ENCODE measurements around the gene PAIP2. TPM values are rescaled to one million over a fixed set of nuclear protein-coding genes. Genes with fewer than 3 reads are reported as not detected.

PAIP2 gene
- total RNA-seq, 2 experiments from 2014 or later, result 64.3 to 97.8 TPM

- intact Hi-C loops (cut with micrococcal nuclease; ENCODE audit: unreplicated experiment), result loop anchor here (1.0 to 10.0 kb wide), 5 partner anchors 19 to 719 kb away; partner anchors contain the start of genes HSPA9, PAIP2 and UBE2D2
- BruUV-seq (replicated peaks), result no TSS peak
- TF ChIP-seq EZH2phosphoT487 (IDR thresholded peaks at IDR 0.05; ENCODE audit: borderline replicate concordance, low read depth, low read length) (no peak), CTCF (conservative IDR thresholded peaks at IDR 0.05; ENCODE audit: low read length) (no peak)
- DNase-seq (ENCODE audit: low spot score), result peak; percentile 95
- ChIA-PET POLR2A (interaction anchor here (0.6 to 2.1 kb wide), 19 partner anchors 8 to 1906 kb away, joined by 3 to 14 read pairs (median 3); partner anchors contain the start of gene PAIP2), CTCF (ENCODE audit: unreplicated experiment) (interaction anchor here (0.6 to 1.0 kb wide), 4 partner anchors 11 to 361 kb away, joined by 3 to 23 read pairs (median 3); no protein-coding TSS in a partner anchor)
- H3K36me3 ChIP-seq (ENCODE audit: insufficient read depth, low read length), result peaks cover 55% of the 10 kb centered on the region
- H3K9me3 ChIP-seq (ENCODE audit: low read length), result no peaks in the 10 kb centered on the region
- H3K27ac ChIP-seq (ENCODE audit: low read depth, low read length, poor library complexity, severe bottlenecking), result peak within 1 kb of the TSS; percentile 84
- peak within 1 kb of the TSS; percentile 94 for H3K4me2 ChIP-seq (ENCODE audit: low read length)
- peaks cover 42% of the 10 kb centered on the region for H3K4me1 ChIP-seq (ENCODE audit: insufficient read depth, low read length, poor library complexity, severe bottlenecking)
- peak within 1 kb of the TSS; percentile 57 for H2AFZ ChIP-seq (ENCODE audit: low read length)
- H3K9me2 ChIP-seq (ENCODE audit: insufficient read depth, low read length), result no peaks in the 10 kb centered on the region
- H4K20me1 ChIP-seq (ENCODE audit: insufficient read depth, low read length), result peaks cover 39% of the 10 kb centered on the region
- H3K79me2 ChIP-seq (ENCODE audit: insufficient read depth, low read depth, low read length), result peaks cover 53% of the 10 kb centered on the region
- H3K4me3 ChIP-seq (ENCODE audit: low read depth, low read length, poor library complexity, severe bottlenecking), result peak within 1 kb of the TSS; percentile 97
Measured at GRCh38 chr5:139293507-139294373, 47.9 kb upstream of the PAIP2 start, which contains the start of gene MATR3. Gene MATR3, plus strand, starts transcription at chr5:139293740. Its CDS starts 13,676 bp downstream, at chr5:139307416.

- intact Hi-C loops (cut with micrococcal nuclease; ENCODE audit: unreplicated experiment), result loop anchor here (1.0 to 10.0 kb wide), 5 partner anchors 20 to 720 kb away; partner anchors contain the start of genes HSPA9, PAIP2 and UBE2D2
- H3K36me3 ChIP-seq (ENCODE audit: insufficient read depth, low read length), result peaks cover 63% of the 10 kb centered on the region
- no peaks in the 10 kb centered on the region for H3K9me2 ChIP-seq (ENCODE audit: insufficient read depth, low read length)
- CTCF ChIA-PET (ENCODE audit: unreplicated experiment), result interaction anchor here (1.0 kb wide), 1 partner anchor 12 kb away, joined by 3 read pairs; no protein-coding TSS in a partner anchor
- peaks cover 62% of the 10 kb centered on the region for H3K79me2 ChIP-seq (ENCODE audit: insufficient read depth, low read depth, low read length)
- TSS peak; percentile 49 for BruUV-seq (replicated peaks)
- H3K9me3 ChIP-seq (ENCODE audit: low read length), result no peaks in the 10 kb centered on the region
- POLR2A ChIA-PET, result interaction anchor here (0.6 to 2.1 kb wide), 10 partner anchors 9 to 108 kb away, joined by 3 to 14 read pairs (median 4); partner anchors contain the start of gene PAIP2
- no peak overlapping the region; the same call in 1 of the 2 replicates for H2AFZ ChIP-seq (ENCODE audit: low read length)
- TF ChIP-seq CTCF (conservative IDR thresholded peaks at IDR 0.05; ENCODE audit: low read length) (peak; percentile 70), EZH2phosphoT487 (IDR thresholded peaks at IDR 0.05; ENCODE audit: borderline replicate concordance, low read depth, low read length) (no peak)
- H3K27ac ChIP-seq (ENCODE audit: low read depth, low read length, poor library complexity, severe bottlenecking), result peak overlapping the region; percentile 84
- H3K4me3 ChIP-seq (ENCODE audit: low read depth, low read length, poor library complexity, severe bottlenecking), result peak overlapping the region; percentile 97
- peak overlapping the region; percentile 94 for H3K4me2 ChIP-seq (ENCODE audit: low read length)
- peaks cover 48% of the 10 kb centered on the region for H4K20me1 ChIP-seq (ENCODE audit: insufficient read depth, low read length)
- H3K4me1 ChIP-seq (ENCODE audit: insufficient read depth, low read length, poor library complexity, severe bottlenecking), result peaks cover 50% of the 10 kb centered on the region
- peak; percentile 81 for DNase-seq (ENCODE audit: low spot score)
Measured at GRCh38 chr5:139294374-139295165, 47.1 kb upstream of the PAIP2 start.
